HTR-8/SVneo (cell line): Measurements from ENCODE around the gene TRMT6.

ENCODE experiments used
- DNase-seq: peaks from one replicate; pipeline ENCODE4 v3.0.0; 2011; ENCODE audit warnings: low spot score, mixed read lengths; ENCODE audit not compliant: insufficient read length
- FAIRE-seq: peaks from 2 replicates; lab custom pipeline; 2011; peaks lifted over from hg19 to GRCh38; lab: Jason Lieb, UNC

The TRMT6 gene, protein sequence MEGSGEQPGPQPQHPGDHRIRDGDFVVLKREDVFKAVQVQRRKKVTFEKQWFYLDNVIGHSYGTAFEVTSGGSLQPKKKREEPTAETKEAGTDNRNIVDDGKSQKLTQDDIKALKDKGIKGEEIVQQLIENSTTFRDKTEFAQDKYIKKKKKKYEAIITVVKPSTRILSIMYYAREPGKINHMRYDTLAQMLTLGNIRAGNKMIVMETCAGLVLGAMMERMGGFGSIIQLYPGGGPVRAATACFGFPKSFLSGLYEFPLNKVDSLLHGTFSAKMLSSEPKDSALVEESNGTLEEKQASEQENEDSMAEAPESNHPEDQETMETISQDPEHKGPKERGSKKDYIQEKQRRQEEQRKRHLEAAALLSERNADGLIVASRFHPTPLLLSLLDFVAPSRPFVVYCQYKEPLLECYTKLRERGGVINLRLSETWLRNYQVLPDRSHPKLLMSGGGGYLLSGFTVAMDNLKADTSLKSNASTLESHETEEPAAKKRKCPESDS

DNA sequence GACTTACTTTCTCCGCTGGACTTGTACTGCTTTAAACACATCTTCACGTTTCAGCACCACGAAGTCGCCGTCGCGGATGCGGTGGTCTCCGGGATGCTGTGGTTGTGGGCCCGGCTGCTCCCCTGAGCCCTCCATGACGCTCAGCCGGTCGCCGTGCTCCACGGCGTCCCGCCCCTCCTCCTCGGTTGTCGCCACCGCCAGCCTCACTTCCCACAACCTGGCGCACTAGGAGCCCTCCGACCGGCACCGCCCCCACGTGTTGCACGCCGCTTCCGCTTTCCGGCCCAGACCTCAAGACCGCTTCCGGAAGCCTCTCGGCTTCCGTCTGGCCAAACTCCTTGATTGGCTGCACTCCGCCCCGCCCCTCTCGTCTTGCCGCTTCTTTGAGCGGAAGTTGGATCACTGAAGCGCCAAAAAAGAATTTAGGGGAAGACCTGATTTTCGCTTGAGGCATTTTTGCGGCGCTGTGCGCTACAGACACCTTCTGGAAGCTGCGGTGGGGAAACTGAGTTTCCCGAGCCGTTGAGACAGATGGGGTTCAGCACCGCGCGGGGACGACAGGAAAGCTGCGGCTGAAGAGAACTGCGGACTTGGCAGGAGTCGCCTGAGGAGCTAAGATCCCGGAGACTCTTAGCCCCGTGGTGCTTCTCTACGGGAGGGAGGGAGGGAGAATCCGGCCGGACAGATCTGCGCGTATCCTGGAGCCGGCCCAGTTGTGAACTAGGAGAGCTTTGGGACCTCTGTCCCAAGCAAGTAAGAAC is at the start of gene TRMT6, which contains the start of gene MCM8:
Gene TRMT6 (minus strand): TSS at position 263 of the 761 bp plus-strand sequence. CDS start 128 bp downstream, at position 135.
Gene MCM8 (plus strand): TSS at position 382 of the 761 bp plus-strand sequence. CDS start 1,364 bp downstream, outside the sequence.
- DNase-seq (peak; percentile 94), FAIRE-seq (peak; percentile 93)

DNA sequence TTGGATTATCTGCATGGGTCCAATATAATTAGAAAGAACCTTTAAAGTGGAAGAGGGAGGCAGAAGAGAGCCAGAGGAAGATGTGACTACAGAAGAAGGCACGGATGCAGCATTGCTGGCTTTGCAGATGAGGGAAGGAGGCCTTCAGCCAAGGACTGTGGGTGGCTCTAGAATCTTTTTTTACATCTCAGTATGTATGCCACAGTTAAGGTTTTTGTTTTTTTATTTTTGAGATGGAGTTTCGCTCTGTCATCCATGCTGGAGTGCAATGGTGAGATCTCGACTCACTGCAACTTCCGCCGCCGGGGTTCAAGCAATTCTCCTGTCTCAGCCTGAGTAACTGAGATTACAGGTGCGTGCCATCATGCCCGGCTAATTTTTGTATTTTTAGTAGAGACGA is 49.5 kb upstream of the TRMT6 start:
- DNase-seq (no peak), FAIRE-seq (no peak)

DNA sequence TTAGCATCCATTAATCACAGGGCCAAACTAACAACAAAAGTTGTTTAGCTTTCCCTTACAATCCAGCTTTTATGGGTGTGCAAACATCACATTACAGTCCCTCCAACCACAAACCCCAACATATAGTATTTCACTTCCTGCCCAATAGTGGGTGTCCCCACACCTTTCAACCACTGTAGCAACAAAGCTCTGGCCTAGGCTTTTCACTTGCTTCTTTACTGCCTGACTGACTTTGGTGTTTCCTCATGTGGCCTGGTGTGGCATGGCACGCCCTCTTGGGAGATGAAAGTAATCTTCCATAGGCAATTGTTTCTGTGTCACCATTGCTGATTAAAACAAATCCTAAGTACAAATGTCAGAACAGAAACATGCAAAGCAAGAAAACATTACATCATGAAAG is 46.4 kb upstream of the TRMT6 start:
- FAIRE-seq (no peak), DNase-seq (no peak)

DNA sequence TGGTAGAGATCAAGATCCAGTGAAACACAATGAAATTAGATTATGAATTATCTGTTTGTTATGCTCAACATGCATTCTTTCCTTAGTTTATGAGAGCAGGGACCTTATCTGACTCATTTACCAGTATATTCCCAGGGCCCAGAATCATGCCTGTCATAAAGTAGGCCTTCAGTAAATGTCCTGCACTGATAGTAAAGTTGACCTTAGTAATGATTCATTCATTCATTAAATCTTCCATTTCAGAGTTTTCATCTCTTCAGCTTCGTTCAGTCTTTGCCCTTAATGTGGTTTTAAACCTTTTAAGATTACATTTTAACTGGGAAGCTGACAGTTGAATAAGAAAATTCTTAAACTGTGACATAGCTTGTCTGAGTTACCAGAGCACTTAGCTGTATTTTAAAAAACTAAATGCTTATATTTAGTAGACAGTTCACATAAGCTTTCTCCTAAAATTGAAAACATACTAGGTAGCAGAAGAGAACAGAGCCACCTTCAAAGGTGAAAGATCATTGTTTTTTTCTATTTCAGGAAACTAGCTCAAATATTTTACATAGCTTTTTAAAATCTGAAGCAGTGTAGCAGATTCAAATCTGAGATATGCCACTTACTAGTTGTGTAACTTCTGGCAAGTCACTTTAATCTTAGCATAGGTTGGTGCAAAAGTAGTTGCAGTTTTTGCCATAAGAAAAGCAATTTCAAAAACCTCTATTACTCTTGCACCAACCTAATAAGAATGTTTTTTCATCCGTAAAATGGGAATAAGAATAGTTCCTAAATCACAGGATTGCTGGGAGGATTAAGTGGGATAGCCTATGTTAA is 41.5 kb upstream of the TRMT6 start:
- FAIRE-seq (no peak), DNase-seq (no peak)

DNA sequence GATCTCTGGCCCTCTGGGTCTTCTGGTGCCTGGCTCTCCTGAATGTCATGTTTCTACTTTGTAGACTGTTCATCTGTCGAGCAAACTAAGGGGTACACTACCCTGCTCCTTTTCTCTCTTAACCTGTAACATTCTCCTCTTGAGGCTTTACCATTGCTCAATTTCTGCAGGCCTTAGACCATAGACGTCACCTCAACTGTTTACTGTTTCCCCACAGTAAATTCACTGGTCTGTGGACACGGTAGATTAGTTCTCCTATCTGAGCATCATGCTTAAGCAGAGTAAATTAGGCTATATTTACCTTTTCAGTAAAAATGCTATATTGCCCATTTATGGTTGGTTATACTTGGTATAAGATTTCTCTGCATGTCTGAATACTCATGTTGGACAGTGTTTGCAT is 40.6 kb upstream of the TRMT6 start:
- FAIRE-seq: no peak
- no peak for DNase-seq

DNA sequence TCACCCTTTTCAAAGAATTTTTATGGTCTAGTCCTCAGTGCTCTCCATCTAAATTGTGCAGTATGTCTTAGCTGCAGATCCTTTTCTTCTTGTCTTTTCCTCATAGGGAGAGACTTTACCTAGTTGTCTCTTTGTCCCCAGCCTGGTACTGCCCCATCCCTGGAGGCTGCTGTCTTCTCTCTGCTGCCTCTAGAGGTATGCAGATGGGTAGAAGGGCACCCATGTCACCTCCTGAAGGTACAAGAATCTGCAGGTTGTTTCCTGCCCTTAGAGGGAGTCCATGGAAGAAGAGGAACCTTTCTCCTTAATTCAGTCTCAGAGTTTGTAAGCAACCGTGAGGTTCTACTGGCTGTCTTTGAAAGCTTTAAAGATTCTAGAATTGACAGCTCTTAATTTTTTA is 39.2 kb upstream of the TRMT6 start:
- DNase-seq (no peak), FAIRE-seq (no peak)

DNA sequence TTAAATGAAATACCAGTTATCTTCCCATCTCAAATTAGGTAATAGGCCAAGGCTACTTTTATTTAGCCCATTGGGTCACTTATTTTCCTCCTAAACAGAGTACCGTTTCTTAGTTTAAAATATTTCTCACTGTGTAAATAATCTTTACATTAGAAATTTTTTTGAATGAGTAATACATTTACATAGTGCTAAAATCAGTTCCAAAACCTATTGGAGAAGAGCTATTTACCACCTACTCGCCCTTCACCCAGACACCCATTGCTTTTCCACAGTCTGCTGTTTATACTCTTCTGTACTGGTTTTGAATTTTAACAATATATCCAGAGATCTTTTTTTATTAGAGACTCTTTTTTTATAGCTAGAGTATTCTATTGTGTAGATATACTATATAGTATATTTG is 37.0 kb upstream of the TRMT6 start:
- DNase-seq: no peak
- no peak for FAIRE-seq

DNA sequence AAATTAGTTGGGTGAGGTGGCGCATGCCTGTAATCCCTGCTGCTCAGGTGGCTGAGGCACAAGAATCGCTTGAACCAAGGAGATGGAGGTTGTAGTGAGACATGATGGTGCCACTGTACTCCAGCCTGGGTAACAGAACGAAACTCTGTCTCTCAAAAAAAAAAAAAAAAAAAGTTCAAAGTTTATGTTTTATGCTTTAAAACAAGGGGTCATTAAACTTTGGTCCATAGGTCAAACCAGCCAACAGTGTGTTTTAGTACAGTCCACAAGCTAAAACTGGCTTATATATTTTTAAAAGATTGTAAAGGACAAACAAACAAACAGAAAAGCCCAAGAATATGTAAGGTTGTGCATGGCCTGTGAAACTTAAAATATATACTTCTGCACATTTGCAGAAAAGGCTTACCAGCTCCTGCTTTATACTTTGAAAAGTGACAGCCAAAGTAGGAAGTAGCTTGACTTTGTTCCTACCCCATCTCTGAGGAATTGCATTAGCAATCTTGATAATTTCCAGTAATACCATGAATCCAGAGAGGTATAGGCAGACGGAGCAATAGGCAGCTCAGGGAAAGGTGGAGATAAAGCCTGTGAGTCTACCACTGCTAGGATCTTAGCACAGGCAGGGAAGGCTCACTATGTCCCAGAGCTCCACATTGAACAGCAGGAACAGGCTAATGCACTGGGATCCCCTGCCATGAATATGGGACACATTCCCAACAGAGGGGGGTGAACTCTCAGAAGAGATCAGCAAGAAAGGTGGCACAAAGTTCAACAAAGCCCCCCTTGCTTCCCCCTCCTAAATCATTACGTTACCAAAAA is 30.6 kb upstream of the TRMT6 start:
- DNase-seq: no peak
- no peak for FAIRE-seq

DNA sequence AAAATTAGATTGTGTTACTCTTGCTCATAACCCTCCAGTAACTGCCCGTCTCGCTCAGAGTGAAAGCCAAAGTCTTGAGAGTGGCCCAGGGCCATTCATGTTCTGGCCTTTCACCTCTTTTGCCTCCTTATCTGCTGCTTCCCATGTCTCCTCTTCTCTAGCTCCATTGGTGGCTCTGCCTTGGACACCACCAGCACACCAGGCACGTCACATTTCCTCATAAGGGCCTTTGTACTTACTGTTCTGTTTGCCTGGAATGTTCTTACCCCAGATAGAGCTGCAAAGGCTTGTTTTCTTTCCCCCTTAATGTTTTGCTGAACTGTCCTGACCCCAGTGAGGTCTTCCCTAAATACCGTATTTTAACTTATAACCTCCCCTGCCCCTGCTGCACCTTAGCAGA is 29.5 kb upstream of the TRMT6 start:
- DNase-seq: no peak
- FAIRE-seq: no peak

DNA sequence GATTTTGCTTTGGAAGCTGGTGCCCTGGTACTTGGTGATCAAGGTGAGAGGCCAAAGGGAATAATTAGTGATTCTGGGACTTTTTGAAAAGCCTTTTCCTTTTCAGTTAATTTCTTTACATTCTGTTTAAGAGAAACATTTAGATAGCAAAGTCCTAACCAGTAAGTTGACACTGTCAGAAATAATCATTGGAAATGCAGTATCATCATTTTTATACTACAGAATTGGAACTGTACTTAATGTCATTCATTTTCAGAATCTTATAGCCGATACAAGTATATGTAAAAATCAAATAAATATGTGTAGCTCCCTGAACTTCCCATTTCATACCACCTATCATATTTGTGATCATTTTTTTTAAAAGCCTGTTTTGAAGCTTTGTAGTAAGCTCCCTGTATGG is 27.6 kb upstream of the TRMT6 start:
- FAIRE-seq (no peak), DNase-seq (no peak)

DNA sequence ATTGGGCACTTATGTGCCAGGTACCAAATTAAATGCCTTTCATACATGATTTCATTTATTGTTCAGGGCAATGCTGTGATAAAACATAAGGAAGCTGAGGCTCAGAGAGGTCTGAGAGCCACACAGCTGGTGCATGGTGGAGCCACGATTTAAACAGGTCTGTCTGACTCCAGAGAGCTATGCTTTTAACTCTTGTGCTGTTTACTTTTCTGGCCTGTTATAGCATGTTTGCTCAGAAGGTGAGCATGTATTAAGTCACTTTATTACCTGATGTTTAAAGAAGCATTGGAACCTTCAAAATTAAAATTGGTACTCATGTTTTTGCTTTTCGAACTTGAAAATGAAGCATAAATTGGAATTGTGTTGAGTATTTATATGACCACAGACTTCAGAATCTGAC is 26.9 kb upstream of the TRMT6 start:
- DNase-seq: no peak
- FAIRE-seq: no peak

DNA sequence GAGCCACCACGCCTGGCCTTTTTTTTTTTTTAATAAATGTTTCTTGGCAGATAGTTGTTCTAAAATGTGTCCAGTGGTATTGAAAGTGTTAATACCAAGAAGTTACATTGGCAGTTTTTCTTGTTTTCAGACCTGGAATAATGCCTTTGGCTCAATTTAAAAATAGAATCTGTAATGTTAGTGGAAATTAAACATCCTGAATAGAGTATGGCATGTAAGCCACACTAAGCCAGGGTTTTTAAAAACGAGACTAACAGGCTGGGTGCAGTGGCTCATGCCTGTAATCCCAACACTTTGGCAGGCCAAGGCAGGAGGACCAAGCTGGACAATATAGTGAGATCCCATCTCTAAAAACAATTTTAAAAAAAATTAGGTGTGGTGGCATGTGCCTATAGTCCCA is 25.4 kb upstream of the TRMT6 start:
- DNase-seq (no peak), FAIRE-seq (no peak)

DNA sequence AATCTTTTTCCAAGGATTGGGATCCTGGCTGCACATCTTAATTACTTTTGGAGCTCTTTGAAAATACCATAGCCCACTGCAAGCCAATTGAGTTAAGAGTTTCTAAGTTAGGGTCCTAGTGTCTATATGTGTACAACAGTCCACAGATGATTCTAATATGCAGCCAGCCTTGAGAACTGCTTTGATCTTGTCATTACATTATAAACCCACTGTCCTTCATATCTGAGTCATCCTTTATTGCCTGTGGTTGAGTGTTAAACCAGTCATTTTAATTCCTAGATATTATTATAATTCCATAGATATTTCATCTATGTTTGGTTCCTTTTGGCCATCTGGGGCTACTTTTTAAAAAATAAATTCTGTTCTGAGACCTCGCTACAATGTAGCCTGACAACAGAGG is 24.2 kb upstream of the TRMT6 start:
- DNase-seq (no peak), FAIRE-seq (no peak)

DNA sequence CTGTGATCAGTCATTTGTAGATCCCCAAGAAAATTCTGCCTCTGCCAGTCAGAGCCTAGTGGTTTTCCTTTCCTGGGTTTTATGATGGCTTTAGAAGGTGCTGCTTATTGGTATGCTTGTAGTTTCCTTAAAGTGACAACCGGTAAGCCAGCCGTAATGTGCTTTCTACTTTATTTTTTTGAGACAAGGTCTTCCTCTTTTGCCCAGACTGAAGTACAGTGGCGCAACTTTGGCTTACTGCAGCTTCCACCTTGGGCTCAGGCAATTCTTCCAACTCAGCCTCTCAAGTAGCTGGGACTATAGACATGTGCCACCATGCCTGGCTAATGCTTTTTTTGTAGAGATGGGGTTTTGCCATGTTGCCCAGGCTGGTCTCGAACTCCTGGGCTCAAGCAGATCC is 23.6 kb upstream of the TRMT6 start:
- no peak for DNase-seq
- FAIRE-seq: no peak

DNA sequence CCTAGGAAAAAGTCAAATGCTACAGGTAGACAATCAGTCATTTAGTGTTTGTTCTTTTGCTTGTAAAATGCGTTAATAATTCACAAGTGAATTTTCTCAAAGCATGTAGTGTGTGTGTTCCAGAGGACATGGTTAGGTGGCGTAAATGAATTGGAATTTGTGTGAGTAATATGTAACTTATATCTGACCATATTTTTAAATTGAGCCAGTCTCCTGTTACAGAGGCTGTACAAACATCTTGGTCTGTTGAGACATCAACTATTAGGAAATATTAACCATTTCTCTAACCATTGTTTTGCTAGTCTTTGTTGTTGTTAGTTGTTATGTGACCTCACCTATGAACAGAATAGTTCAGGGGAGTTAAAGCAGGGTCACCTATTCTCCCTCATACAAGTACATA is 22.8 kb upstream of the TRMT6 start:
- DNase-seq: no peak

DNA sequence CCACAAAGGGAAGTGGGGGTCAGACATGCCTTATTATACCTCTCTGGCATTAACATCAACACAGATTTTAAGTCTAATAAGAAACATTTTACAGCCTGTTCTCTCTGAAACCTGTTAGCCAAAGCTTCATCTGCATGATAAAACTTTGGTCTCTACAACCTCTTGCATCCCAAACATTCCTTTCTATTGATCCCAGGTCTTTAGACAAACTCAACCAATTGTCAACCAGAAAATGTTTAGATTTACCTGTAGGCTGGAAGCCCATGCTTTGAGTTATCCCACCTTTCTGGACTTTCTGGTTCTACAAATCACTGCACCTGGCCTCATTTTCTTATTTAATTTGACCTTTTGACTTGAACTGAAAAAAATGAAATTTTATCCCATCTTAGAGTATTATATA is 20.9 kb upstream of the TRMT6 start:
- DNase-seq (no peak), FAIRE-seq (no peak)

More for the DNA sequence above, 22.8 kb upstream of the TRMT6 start:
- FAIRE-seq: no peak

DNA sequence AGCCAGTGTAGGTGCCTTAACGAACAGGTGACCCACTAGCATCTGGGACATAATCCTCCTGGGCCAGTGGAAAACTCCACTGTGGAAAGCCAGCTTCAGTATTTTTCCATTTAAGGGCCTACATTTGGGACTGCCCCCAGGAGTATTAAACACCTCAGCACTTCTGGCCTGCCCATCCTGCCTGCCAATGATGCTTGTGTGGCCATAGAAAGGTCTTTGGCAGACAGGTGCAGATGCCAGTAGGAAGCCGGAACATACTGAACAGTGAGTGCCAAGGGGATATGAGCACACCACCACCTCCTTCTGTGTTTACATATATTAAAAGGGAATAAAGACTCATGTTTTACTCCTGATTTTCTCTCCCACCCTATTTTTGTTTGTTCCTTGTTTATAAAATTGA is 20.0 kb upstream of the TRMT6 start:
- FAIRE-seq (no peak), DNase-seq (no peak)

DNA sequence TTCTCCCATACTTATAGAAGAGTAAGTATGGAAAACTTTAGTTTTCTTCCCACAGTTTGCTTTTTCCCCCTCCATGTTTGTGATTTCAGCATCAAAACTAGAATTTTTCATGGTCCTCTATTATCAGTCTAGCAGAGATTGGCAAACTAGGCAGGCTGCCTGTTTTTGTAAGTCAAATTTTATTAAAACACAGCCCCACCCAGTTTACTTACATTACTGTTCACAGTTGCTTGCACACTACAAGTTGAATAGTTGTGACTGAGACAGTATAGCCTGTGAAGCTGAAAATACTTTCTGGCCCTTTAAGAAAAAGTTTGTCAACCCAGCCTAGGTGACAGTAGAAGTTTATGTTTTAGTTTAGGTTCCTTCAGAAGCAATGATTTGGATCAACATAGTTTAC is 19.6 kb upstream of the TRMT6 start:
- DNase-seq (no peak), FAIRE-seq (no peak)

DNA sequence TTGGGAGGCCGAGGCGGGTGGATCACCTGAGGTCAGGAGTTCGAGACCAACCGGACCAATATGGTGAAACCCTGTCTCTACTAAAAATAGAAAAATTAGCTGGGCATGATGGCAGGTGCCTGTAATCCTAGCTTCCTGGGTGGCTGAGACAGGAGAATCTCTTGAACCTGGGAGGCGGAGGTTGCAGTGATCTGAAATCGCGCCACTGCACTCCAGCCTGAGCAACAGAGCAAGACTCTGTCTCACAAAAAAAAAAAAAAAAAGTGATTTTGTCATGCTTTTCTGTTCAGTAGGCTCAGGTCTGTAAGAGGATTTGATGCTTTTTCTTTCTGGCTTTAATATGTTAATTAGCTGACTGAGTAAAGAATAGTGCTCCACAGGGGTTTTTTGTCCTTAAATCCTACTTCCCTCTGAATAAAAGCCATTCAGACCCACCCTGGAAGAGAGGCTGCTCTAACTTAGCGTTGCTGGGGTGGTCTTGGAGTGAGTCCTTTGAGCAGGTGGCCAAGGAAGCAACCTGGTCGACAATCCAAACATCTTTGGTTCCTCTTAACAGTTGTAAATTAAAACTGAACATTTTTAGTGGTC is 19.1 kb upstream of the TRMT6 start:
- no peak for FAIRE-seq
- no peak for DNase-seq
